Measurements from ENCODE around the gene CTAG2. TPM values are rescaled to one million over a fixed set of nuclear protein-coding genes. Genes with fewer than 3 reads are reported as not detected.
"Not testable (repeated sequence)": the region's sequence is repeated elsewhere in the genome, so short reads cannot be mapped to it uniquely, and the experiment has no call there.

The CTAG2 gene
- total RNA-seq (1 to 10 TPM in 1 of 7 donors, not detected in 6; 4.2 TPM), polyA plus RNA-seq (1 to 10 TPM; 1.0 to 6.8 TPM)
- long read RNA-seq, donor 1 = 0 reads
- long read RNA-seq, donor 2, partial matches to known transcripts = 0 of 5 reads
- long read RNA-seq, donor 2, other reads (novel, unspliced or antisense) = 0 of 5 reads
- long read RNA-seq, donor 3 = 0 reads

GRCh38 chrX:154653413-154653812 lies at the start of gene CTAG2:
Gene CTAG2, minus strand, starts transcription at chrX:154653579. Its CDS starts 64 bp downstream, at chrX:154653515.
- H3K27me3 ChIP-seq; H3K9me3 ChIP-seq; H3K36me3 ChIP-seq; DNase-seq; H3K27ac ChIP-seq; H3K4me1 ChIP-seq (ENCODE audit: insufficient read depth); H3K4me3 ChIP-seq; intact Hi-C loops (cut with DNase I): not testable (repeated sequence)
- 100% methylated on average over 1 of the region's 27 CpGs; no CpG with 5 or more reads in 1 of the 3 donors for WGBS, 3 donors

DNA sequence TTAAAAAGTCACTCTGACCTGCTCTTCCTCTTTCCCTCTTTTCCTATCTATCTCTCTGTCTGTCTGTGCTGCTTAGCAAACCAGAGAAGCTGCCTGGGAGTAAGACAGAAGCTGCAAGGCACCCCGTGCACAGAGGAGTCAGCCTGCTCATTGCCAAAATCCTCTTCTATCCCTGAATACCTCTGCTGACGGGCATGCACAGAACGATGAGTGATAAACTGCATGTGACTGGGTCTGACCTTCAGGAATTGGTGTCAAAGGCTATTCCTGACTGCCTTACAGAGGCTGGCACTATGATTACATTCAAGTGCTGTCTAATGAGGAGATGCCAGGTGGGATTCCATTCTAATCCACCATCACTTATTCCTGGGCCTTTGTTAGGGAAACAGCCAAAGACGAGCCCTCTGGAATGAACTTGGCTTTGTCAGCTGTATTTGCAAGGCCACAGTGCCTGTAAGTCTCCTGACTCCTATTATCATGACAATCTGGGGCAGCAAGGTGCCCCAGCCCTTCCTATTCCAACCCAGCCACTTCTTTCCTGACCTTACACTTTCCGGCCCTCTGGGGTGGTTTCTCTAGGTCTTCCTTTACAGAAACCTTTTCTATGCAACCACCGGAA lies 45.4 kb upstream of the CTAG2 start:
- intact Hi-C loops (cut with DNase I) = no loop called here
- H3K4me3 ChIP-seq = no peak overlapping the region
- no peak overlapping the region for H3K27ac ChIP-seq
- no peaks in the 10 kb centered on the region for H3K27me3 ChIP-seq
- TF ChIP-seq POLR2A (IDR thresholded peaks at IDR 0.05) = no peak
- TF ChIP-seq, protein P1, sequence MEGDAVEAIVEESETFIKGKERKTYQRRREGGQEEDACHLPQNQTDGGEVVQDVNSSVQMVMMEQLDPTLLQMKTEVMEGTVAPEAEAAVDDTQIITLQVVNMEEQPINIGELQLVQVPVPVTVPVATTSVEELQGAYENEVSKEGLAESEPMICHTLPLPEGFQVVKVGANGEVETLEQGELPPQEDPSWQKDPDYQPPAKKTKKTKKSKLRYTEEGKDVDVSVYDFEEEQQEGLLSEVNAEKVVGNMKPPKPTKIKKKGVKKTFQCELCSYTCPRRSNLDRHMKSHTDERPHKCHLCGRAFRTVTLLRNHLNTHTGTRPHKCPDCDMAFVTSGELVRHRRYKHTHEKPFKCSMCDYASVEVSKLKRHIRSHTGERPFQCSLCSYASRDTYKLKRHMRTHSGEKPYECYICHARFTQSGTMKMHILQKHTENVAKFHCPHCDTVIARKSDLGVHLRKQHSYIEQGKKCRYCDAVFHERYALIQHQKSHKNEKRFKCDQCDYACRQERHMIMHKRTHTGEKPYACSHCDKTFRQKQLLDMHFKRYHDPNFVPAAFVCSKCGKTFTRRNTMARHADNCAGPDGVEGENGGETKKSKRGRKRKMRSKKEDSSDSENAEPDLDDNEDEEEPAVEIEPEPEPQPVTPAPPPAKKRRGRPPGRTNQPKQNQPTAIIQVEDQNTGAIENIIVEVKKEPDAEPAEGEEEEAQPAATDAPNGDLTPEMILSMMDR (IDR thresholded peaks at IDR 0.05) = no peak
- TF ChIP-seq EP300 (IDR thresholded peaks at IDR 0.05) = no peak
- no peak for DNase-seq
- no peaks in the 10 kb centered on the region for H3K4me1 ChIP-seq (ENCODE audit: insufficient read depth)
- no peaks in the 10 kb centered on the region for H3K9me3 ChIP-seq
- WGBS, 3 donors = 59 to 61% (median 59%) methylated on average over 6 of the region's 6 CpGs
- no peaks in the 10 kb centered on the region for H3K36me3 ChIP-seq

DNA sequence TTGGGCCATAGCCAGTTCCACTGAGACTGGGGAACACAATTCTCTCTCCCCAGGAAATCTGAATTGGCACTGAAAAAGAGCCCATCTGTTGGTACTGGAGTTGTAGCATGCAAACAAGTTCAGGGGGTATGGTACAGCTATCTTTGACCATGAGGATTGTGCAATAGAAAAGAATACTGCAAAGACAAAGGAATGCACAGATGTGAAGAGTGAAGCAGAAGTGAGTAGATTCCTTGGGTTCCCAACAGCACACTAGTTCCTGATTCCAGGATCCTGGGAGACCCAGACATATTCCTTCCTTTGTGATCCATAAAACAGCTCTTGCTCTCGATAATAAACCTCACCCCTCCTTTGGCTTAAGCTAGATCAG lies 43.3 kb upstream of the CTAG2 start:
- DNase-seq = no peak
- no peak overlapping the region for H3K27ac ChIP-seq
- intact Hi-C loops (cut with DNase I) = no loop called here
- H3K4me3 ChIP-seq = no peak overlapping the region
- WGBS, 3 donors = 70 to 85% (median 78%) methylated on average over 1 of the region's 1 CpG
- no peaks in the 10 kb centered on the region for H3K4me1 ChIP-seq (ENCODE audit: insufficient read depth)
- TF ChIP-seq, protein P1 (IDR thresholded peaks at IDR 0.05) = no peak
- TF ChIP-seq EP300 (IDR thresholded peaks at IDR 0.05) = no peak
- no peak for TF ChIP-seq POLR2A (IDR thresholded peaks at IDR 0.05)
- no peaks in the 10 kb centered on the region for H3K27me3 ChIP-seq
- H3K36me3 ChIP-seq = no peaks in the 10 kb centered on the region
- H3K9me3 ChIP-seq = no peaks in the 10 kb centered on the region

DNA sequence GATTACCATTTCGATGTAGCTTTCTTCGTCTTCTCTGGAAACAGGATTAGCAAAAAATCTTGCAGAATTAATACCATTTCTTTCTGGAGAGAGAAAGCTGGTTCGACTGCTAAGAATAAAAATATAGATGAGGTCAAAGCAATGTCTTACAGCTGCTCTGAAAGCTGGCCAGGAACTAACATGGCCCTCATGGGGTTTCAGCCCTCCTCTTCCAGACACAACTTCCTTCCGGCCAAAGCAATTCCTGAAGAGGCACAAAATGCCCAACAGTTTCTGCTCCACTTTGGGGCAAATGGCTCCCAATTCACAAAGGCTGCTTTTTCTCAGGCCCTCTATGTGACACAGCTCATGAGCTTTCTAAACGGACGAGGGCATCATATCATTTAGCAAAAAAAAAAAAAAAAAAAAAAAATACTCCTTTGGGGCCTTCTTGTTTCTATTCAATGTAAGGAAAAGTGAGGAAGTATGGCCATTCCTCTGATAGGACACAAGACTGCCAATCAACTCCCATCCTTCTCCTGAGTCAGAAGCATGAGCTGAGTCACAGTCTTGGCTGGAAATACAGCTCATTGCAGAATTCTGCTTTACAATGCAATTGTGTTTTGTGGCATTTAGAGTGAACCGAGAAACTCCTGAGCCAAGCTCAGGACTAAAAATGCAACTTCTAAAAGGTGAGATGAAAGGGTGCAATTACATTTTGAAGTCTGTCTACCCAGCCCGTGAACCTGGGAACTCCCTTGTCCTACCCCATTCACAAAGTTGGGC lies 42.7 kb upstream of the CTAG2 start:
- no peaks in the 10 kb centered on the region for H3K9me3 ChIP-seq
- intact Hi-C loops (cut with DNase I) = no loop called here
- H3K27ac ChIP-seq = no peak overlapping the region
- no peaks in the 10 kb centered on the region for H3K27me3 ChIP-seq
- no peak overlapping the region for H3K4me3 ChIP-seq
- no peaks in the 10 kb centered on the region for H3K36me3 ChIP-seq
- TF ChIP-seq, protein P1 (IDR thresholded peaks at IDR 0.05) = no peak
- no peak for TF ChIP-seq EP300 (IDR thresholded peaks at IDR 0.05)
- no peak for TF ChIP-seq POLR2A (IDR thresholded peaks at IDR 0.05)
- WGBS, 3 donors = 58 to 67% (median 65%) methylated on average over 8 of the region's 8 CpGs
- no peaks in the 10 kb centered on the region for H3K4me1 ChIP-seq (ENCODE audit: insufficient read depth)
- no peak for DNase-seq

GRCh38 chrX:154693394-154693793 lies 40.0 kb upstream of the CTAG2 start:
- Histone ChIP-seq H3K27me3 (no peaks in the 10 kb centered on the region), H3K36me3 (no peaks in the 10 kb centered on the region), H3K4me1 (ENCODE audit: insufficient read depth) (no peaks in the 10 kb centered on the region), H3K27ac (no peak overlapping the region), H3K9me3 (no peaks in the 10 kb centered on the region), H3K4me3 (no peak overlapping the region)
- intact Hi-C loops (cut with DNase I) = no loop called here
- DNase-seq = no peak
- 88 to 92% (median 88%) methylated on average over 3 of the region's 3 CpGs for WGBS, 3 donors
- TF ChIP-seq EP300 (IDR thresholded peaks at IDR 0.05) (no peak), POLR2A (IDR thresholded peaks at IDR 0.05) (no peak)
- TF ChIP-seq, protein P1 (IDR thresholded peaks at IDR 0.05) = no peak

- H3K27ac ChIP-seq; H3K36me3 ChIP-seq; DNase-seq; intact Hi-C loops (cut with DNase I); H3K9me3 ChIP-seq; H3K4me3 ChIP-seq; H3K4me1 ChIP-seq (ENCODE audit: insufficient read depth); H3K27me3 ChIP-seq: not testable (repeated sequence)
- 87 to 95% (median 89%) methylated on average over 2 of the region's 2 CpGs for WGBS, 3 donors
Measured at GRCh38 chrX:154690438-154690837, 37.1 kb upstream of the CTAG2 start.

GRCh38 chrX:154672084-154672483 lies 18.7 kb upstream of the CTAG2 start:
- H3K36me3 ChIP-seq; H3K27ac ChIP-seq; H3K27me3 ChIP-seq; H3K4me1 ChIP-seq (ENCODE audit: insufficient read depth); intact Hi-C loops (cut with DNase I); H3K4me3 ChIP-seq; DNase-seq; H3K9me3 ChIP-seq: not testable (repeated sequence)
